HFFc6 (cell line): Measurements from ENCODE around the gene EFCAB12. TPM values are rescaled to one million over a fixed set of nuclear protein-coding genes. Genes with fewer than 3 reads are reported as not detected.
A peak's percentile ranks its signal among the peaks of the same experiment; 100 is the strongest.
"Not testable (repeated sequence)": the region's sequence is repeated elsewhere in the genome, so short reads cannot be mapped to it uniquely, and the experiment has no call there.

ENCODE experiments used
- DNase-seq: peaks from one replicate; pipeline ENCODE4 v3.0.0-alpha.2; 2018
- H3K27ac Mint-ChIP-seq: 2 replicates; pipeline ENCODE4 v1.8.0; 2020; ENCODE audit warnings: mild to moderate bottlenecking, mixed read lengths
- H3K27me3 Mint-ChIP-seq: 2 replicates; pipeline ENCODE4 v1.8.0; 2021; ENCODE audit warnings: mild to moderate bottlenecking, moderate library complexity, mixed read lengths; ENCODE audit not compliant: insufficient read depth
- H3K36me3 Mint-ChIP-seq: 2 replicates; pipeline ENCODE4 v1.8.0; 2021; ENCODE audit warnings: low read depth, mixed read lengths
- H3K4me1 Mint-ChIP-seq: 2 replicates; pipeline ENCODE4 v1.8.0; 2020; ENCODE audit warnings: low read depth, mixed read lengths
- H3K4me3 Mint-ChIP-seq: 2 replicates; pipeline ENCODE4 v1.8.0; 2020; ENCODE audit warnings: mild to moderate bottlenecking, moderate library complexity, mixed read lengths
- H3K9me3 Mint-ChIP-seq: 2 replicates; pipeline ENCODE4 v1.8.0; 2020; ENCODE audit warnings: mild to moderate bottlenecking, mixed read lengths
- CTCF ChIP-seq: fragments of 200-600 bp; sonication (generic); IDR thresholded peaks from 2 replicates; pipeline ENCODE4 v1.5.0; 2021; ENCODE audit warnings: antibody characterized with exemption, mild to moderate bottlenecking
- total RNA-seq, 6 experiments: library from RNA; stranded (reverse); fragmentation: NEBNext Ultra II Directional; extraction: Animal tissue kit (Norgen Biotek cat#: 25700); gene quantifications; 2 replicates in 1 of 6; 3 replicates in 5 of 6; pipeline ENCODE4 v1.2.3, GENCODE V29; 2021

The EFCAB12 gene
- total RNA-seq, 6 experiments from 2014 or later: 0.09 to 0.14 (median 0.12) TPM; not detected in 1

DNA sequence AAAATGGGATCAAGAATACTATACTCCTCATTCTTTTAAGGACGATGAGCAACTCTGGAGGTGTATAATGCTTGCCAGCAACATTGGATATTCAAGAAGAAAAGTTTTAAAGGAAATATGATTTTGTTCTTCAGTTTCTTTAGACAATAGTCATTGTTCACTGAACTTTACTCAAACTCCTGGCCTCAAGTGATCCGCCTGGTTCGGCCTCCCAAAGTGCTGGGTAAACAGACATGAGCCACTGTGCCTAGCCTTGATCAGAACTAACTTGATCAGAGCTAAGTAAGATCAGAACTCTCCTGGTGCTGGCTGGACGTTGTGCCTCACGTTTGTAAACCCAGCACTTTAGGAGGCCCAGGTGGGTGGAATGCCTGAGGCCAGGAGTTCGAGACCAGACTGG is 12.6 kb downstream of the EFCAB12 start:
- no peak for DNase-seq
- no peak for TF ChIP-seq CTCF
- Mint-ChIP-seq H3K27ac (no peak overlapping the region), H3K9me3 (no peaks in the 10 kb centered on the region), H3K27me3 (peaks cover 2% of the 10 kb centered on the region; the same call in 1 of the 2 replicates), H3K4me1 (peaks cover 38% of the 10 kb centered on the region), H3K36me3 (no peaks in the 10 kb centered on the region), H3K4me3 (no peak overlapping the region)

GRCh38 chr3:129415378-129415777 is 13.1 kb downstream of the EFCAB12 start:
- Mint-ChIP-seq H3K36me3 (no peaks in the 10 kb centered on the region), H3K9me3 (no peaks in the 10 kb centered on the region), H3K27me3 (peaks cover 2% of the 10 kb centered on the region; the same call in 1 of the 2 replicates), H3K27ac (no peak overlapping the region), H3K4me3 (no peak overlapping the region), H3K4me1 (peaks cover 38% of the 10 kb centered on the region)
- DNase-seq: no peak
- TF ChIP-seq CTCF: no peak

- peak overlapping the region; percentile 37 for H3K4me3 Mint-ChIP-seq
- no peak for TF ChIP-seq CTCF
- H3K36me3 Mint-ChIP-seq: no peaks in the 10 kb centered on the region
- peak overlapping the region; percentile 82 for H3K27ac Mint-ChIP-seq
- H3K27me3 Mint-ChIP-seq: peaks cover 2% of the 10 kb centered on the region; the same call in 1 of the 2 replicates
- H3K9me3 Mint-ChIP-seq: no peaks in the 10 kb centered on the region
- DNase-seq: peak; percentile 94
- H3K4me1 Mint-ChIP-seq: peaks cover 38% of the 10 kb centered on the region
Measured at GRCh38 chr3:129413687-129414506, 14.5 kb downstream of the EFCAB12 start.

DNA sequence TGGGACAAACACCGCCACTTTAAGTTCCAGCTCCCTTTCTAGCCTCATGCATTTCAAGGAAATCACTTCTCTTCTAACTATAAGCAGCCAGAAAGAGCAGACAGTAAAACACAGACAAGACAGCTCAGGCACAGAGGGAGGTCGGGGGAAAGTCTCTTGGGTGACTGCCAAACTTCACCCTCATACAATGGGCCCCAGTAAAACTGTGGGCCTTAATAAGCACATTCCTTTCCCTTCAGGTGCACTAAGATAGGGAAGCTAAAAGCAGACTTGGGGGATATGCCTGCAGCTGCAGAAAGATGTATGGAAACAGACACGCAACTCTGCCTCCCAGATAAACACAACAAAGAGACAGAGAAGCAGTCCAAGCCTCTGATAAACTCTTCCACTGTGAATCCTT is 15.2 kb downstream of the EFCAB12 start:
- Mint-ChIP-seq H3K27ac (peak overlapping the region; percentile 82), H3K4me1 (peaks cover 38% of the 10 kb centered on the region), H3K4me3 (peak overlapping the region; percentile 68)
- H3K36me3 Mint-ChIP-seq, H3K27me3 Mint-ChIP-seq, H3K9me3 Mint-ChIP-seq, DNase-seq: not testable (repeated sequence)

- H3K4me1 Mint-ChIP-seq: peaks cover 38% of the 10 kb centered on the region
- DNase-seq: peak; percentile 18
- TF ChIP-seq CTCF: no peak
- peak overlapping the region; percentile 82 for H3K27ac Mint-ChIP-seq
- peak overlapping the region; percentile 68 for H3K4me3 Mint-ChIP-seq
- peaks cover 2% of the 10 kb centered on the region; the same call in 1 of the 2 replicates for H3K27me3 Mint-ChIP-seq
- no peaks in the 10 kb centered on the region for H3K36me3 Mint-ChIP-seq
- no peaks in the 10 kb centered on the region for H3K9me3 Mint-ChIP-seq
Measured at GRCh38 chr3:129412542-129413198, 15.8 kb downstream of the EFCAB12 start.

DNA sequence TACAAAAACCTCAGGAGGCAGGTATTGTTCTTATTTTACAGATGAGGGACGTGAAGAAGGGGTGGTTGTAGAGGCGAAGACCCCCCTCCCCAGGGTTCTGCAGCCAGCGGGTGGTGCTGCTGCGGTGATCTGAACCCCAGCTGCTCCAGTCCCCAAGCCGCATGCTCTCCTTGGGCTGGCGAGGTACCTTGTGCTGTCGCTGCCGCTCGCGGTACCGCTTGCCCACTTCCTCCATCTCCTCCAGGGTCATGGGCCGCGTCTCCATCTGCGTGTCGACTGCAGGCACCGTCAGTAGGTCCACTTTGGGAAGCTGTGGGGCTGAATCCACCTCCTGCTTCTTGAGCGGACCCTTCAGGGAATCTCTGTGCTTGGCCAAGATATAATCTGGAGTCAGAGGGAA is 17.5 kb downstream of the EFCAB12 start:
- no peaks in the 10 kb centered on the region for H3K36me3 Mint-ChIP-seq
- H3K4me1 Mint-ChIP-seq: peaks cover 38% of the 10 kb centered on the region
- H3K4me3 Mint-ChIP-seq: no peak overlapping the region
- no peak overlapping the region for H3K27ac Mint-ChIP-seq
- DNase-seq: no peak
- peaks cover 2% of the 10 kb centered on the region; the same call in 1 of the 2 replicates for H3K27me3 Mint-ChIP-seq
- H3K9me3 Mint-ChIP-seq: no peaks in the 10 kb centered on the region
- no peak for TF ChIP-seq CTCF
